B cell (primary cell): Measurements from ENCODE around the gene CCDC182. TPM values are rescaled to one million over a fixed set of nuclear protein-coding genes. Genes with fewer than 3 reads are reported as not detected.

Experiments
- ATAC-seq: fragments of 200-7000 bp; cut with Tn5 transposase; one replicate; pipeline ENCODE4 v1.10.0; 2021; ENCODE audit warnings: low read depth, mild to moderate bottlenecking, moderate number of reproducible peaks, moderate library complexity
- CTCF ChIA-PET: fragments of 350-600 bp; sonication (Branson Sonifier 250); formaldehyde crosslinking; loops from one replicate; lab custom pipeline; 2021; ENCODE audit warnings: antibody characterized with exemption, inconsistent platforms; lab: Charles Lee
- POLR2A ChIA-PET: fragments of 350-600 bp; sonication (Branson Sonifier 250); formaldehyde crosslinking; loops from one replicate; lab custom pipeline; 2021; ENCODE audit warnings: antibody characterized with exemption; lab: Charles Lee
- DNase-seq: peaks from one replicate; pipeline ENCODE4 v3.0.0; 2013
- H2AFZ ChIP-seq: 2 replicates; pipeline ENCODE4 v1.6.1; 2012; ENCODE audit warnings: mild to moderate bottlenecking, low read depth, low read length; ENCODE audit not compliant: insufficient read depth, poor library complexity, severe bottlenecking
- H3K27ac ChIP-seq, 2 donors: 1 replicate in 1 of 2; 2 replicates in 1 of 2; pipeline ENCODE4 v1.5.1; 2012 to 2013; ENCODE audit warnings: low read length in 2 of 2, mild to moderate bottlenecking in 2 of 2, moderate library complexity in 1 of 2
- H3K27me3 ChIP-seq, 4 experiments: fragments of 200-600 bp in 1 of 4; sonication (generic) in 1 of 4; replicated peaks in 1 of 4; 1 replicate in 2 of 4; 2 replicates in 2 of 4; pipeline versions ENCODE4 v1.6.1 to v1.7.0; 2013 to 2016; ENCODE audit warnings: low read length in 3 of 4, mild to moderate bottlenecking in 2 of 4, mixed read lengths in 1 of 4, moderate library complexity in 1 of 4; ENCODE audit not compliant: insufficient read depth in 4 of 4, control insufficient read depth in 3 of 4; ENCODE audit errors: control extremely low read depth in 1 of 4
- H3K36me3 ChIP-seq, 2 experiments: replicated peaks in 1 of 2; 1 replicate in 1 of 2; 2 replicates in 1 of 2; pipeline versions ENCODE4 v1.6.1 to v1.7.1; 2013; ENCODE audit warnings: low read length in 1 of 2; ENCODE audit not compliant: insufficient read depth in 2 of 2, control insufficient read depth in 1 of 2; ENCODE audit errors: control extremely low read depth in 1 of 2, extremely low read depth in 1 of 2
- H3K4me1 ChIP-seq, 2 donors: fragments of 200-600 bp in 1 of 2; sonication (generic) in 1 of 2; 1 replicate in 1 of 2; 2 replicates in 1 of 2; pipeline versions ENCODE4 v1.5.1 to v1.6.1; 2013 to 2017; ENCODE audit warnings: low read length in 2 of 2; ENCODE audit not compliant: control insufficient read depth in 2 of 2, insufficient read depth in 2 of 2
- H3K4me2 ChIP-seq: replicated peaks from 2 replicates; pipeline ENCODE3; 2012; ENCODE audit warnings: mild to moderate bottlenecking, low read depth, low read length; ENCODE audit not compliant: poor library complexity, severe bottlenecking
- H3K4me3 ChIP-seq, 5 experiments: fragments of 200-600 bp in 1 of 5; sonication (generic) in 1 of 5; 1 replicate in 3 of 5; 2 replicates in 2 of 5; pipeline versions ENCODE4 v1.5.1 to v1.7.0; 2011 to 2016; ENCODE audit warnings: low read length in 4 of 5, mild to moderate bottlenecking in 4 of 5, low read depth in 2 of 5, control low read depth in 1 of 5, moderate library complexity in 1 of 5; ENCODE audit not compliant: insufficient read depth in 1 of 5; ENCODE audit errors: control extremely low read depth in 1 of 5, extremely low read depth in 1 of 5
- H3K79me2 ChIP-seq: fragments of 200-600 bp; sonication (generic); one replicate; pipeline ENCODE4 v1.6.0; 2016; ENCODE audit warnings: low read length; ENCODE audit not compliant: control insufficient read depth, insufficient read depth
- H3K9ac ChIP-seq: fragments of 200-600 bp; sonication (generic); 2 replicates; pipeline ENCODE4 v1.6.1; 2017; ENCODE audit warnings: mild to moderate bottlenecking, low read length, moderate library complexity
- H3K9me3 ChIP-seq, 3 donors: one replicate each; pipeline versions ENCODE4 v1.6.1 to v1.7.1; 2013; ENCODE audit warnings: low read length in 2 of 3; ENCODE audit not compliant: control insufficient read depth in 2 of 3, insufficient read depth in 1 of 3; ENCODE audit errors: control extremely low read depth in 1 of 3
- H4K20me1 ChIP-seq: 2 replicates; pipeline ENCODE4 v1.6.0; 2012; ENCODE audit warnings: mild to moderate bottlenecking, low read length; ENCODE audit not compliant: insufficient read depth, control insufficient read depth, poor library complexity, severe bottlenecking
- H3K27ac Mint-ChIP-seq: one replicate; pipeline ENCODE4 v1.8.0; 2021; ENCODE audit warnings: mixed read lengths
- H3K27me3 Mint-ChIP-seq: one replicate; pipeline ENCODE4 v1.8.0; 2021; ENCODE audit warnings: mixed read lengths
- H3K4me1 Mint-ChIP-seq: one replicate; pipeline ENCODE4 v1.8.0; 2021; ENCODE audit warnings: mixed read lengths
- H3K4me3 Mint-ChIP-seq: one replicate; pipeline ENCODE4 v1.8.0; 2021; ENCODE audit warnings: mixed read lengths
- H3K9me3 Mint-ChIP-seq: one replicate; pipeline ENCODE4 v1.8.0; 2022; ENCODE audit warnings: mixed read lengths; ENCODE audit not compliant: insufficient read depth
- EZH2 ChIP-seq: IDR thresholded peaks from 2 replicates; pipeline ENCODE4 v1.6.1; 2012; ENCODE audit warnings: borderline replicate concordance, low read depth, mild to moderate bottlenecking, moderate library complexity, low read length; ENCODE audit not compliant: insufficient read depth, poor library complexity, severe bottlenecking
- WGBS: methylation state at CpG from one replicate; pipeline ENCODE4 v1.1.5; 2013; ENCODE audit warnings: missing lambda C conversion rate; ENCODE audit not compliant: insufficient coverage; 5-methylcytosine and 5-hydroxymethylcytosine counted together
- intact Hi-C: fragments of 100-400 bp; cut with micrococcal nuclease; formaldehyde crosslinking; loops from one replicate; pipeline ENCODE4 v1.10.0; 2022
- polyA plus RNA-seq: library from polyadenylated mRNA; depleted of rRNA; stranded (reverse); fragments of >200 nt; gene quantifications from 2 replicates; pipeline ENCODE4 v1.2.3, GENCODE V29; 2012
- total RNA-seq, 2 donors: library from RNA; stranded (reverse); fragments of 120-200 nt in 1 of 2; gene quantifications; 1 replicate in 1 of 2; 2 replicates in 1 of 2; pipeline versions ENCODE4 v1.2.3 to v1.2.4, GENCODE V29; 2013 to 2022
- TF ChIP-seq, protein P1 (sequence below): fragments of 200-600 bp; IDR thresholded peaks from one replicate; pipeline ENCODE4 v1.8.0; 2022; ENCODE audit warnings: antibody characterized with exemption, mild to moderate bottlenecking

The CCDC182 gene
- total and polyA plus RNA-seq, 2 donors (not counting 1 experiment from before 2014, with no cell fraction given): not detected

DNA sequence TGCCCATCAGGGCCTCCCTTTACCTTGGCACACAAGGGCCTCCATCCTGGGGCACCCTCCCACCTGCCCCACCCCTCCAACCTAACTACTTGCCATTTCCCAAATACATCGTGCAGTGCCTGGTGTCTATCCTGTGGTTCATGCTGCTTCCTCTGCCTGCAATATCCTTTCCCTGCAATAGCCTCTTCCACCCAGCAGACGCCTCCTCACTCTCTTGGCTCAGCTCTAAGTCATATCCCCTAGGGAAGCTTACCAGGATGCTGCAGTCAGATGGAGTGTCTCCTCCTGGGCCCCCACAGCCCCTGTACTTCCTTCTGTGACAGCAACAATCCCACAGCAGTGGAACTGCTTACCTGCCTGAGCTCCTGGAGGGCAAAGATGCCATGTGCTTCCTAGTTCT is 36.7 kb downstream of the CCDC182 start:
- Histone ChIP-seq H3K4me1 (no peaks in the 10 kb centered on the region), H4K20me1 (no peaks in the 10 kb centered on the region), H3K27ac (no peak overlapping the region), H2AFZ (no peak overlapping the region), H3K4me3 (no peak overlapping the region), H3K4me2 (no peak overlapping the region), H3K27me3 (peaks cover 0 to 2% (median 0%) of the 10 kb centered on the region in 4 experiments), H3K9ac (no peak overlapping the region), H3K36me3 (no peaks in the 10 kb centered on the region), H3K79me2 (no peaks in the 10 kb centered on the region), H3K9me3 (no peaks in the 10 kb centered on the region)
- intact Hi-C loops: no loop called here
- 0% methylated on average over 2 of the region's 2 CpGs for WGBS
- POLR2A ChIA-PET: no interaction called here
- TF ChIP-seq, protein P1, sequence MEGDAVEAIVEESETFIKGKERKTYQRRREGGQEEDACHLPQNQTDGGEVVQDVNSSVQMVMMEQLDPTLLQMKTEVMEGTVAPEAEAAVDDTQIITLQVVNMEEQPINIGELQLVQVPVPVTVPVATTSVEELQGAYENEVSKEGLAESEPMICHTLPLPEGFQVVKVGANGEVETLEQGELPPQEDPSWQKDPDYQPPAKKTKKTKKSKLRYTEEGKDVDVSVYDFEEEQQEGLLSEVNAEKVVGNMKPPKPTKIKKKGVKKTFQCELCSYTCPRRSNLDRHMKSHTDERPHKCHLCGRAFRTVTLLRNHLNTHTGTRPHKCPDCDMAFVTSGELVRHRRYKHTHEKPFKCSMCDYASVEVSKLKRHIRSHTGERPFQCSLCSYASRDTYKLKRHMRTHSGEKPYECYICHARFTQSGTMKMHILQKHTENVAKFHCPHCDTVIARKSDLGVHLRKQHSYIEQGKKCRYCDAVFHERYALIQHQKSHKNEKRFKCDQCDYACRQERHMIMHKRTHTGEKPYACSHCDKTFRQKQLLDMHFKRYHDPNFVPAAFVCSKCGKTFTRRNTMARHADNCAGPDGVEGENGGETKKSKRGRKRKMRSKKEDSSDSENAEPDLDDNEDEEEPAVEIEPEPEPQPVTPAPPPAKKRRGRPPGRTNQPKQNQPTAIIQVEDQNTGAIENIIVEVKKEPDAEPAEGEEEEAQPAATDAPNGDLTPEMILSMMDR: no peak
- no peak for TF ChIP-seq EZH2
- DNase-seq (no peak), ATAC-seq (no peak)
- H3K9me3 Mint-ChIP-seq: no peaks in the 10 kb centered on the region
- H3K4me1 Mint-ChIP-seq: no peaks in the 10 kb centered on the region
- H3K27me3 Mint-ChIP-seq: peaks cover 5% of the 10 kb centered on the region
- CTCF ChIA-PET: interaction anchor here (0.6 kb wide), 1 partner anchor 208 kb away, joined by 3 read pairs; no protein-coding TSS in a partner anchor
- no peak overlapping the region for H3K27ac Mint-ChIP-seq
- H3K4me3 Mint-ChIP-seq: no peak overlapping the region

GRCh38 chr17:57707892-57708291 is 37.2 kb downstream of the CCDC182 start:
- Histone ChIP-seq H3K27me3 (no peaks in the 10 kb centered on the region), H3K9ac (no peak overlapping the region), H3K36me3 (no peaks in the 10 kb centered on the region), H3K79me2 (no peaks in the 10 kb centered on the region), H2AFZ (no peak overlapping the region), H3K9me3 (no peaks in the 10 kb centered on the region), H3K4me3 (no peak overlapping the region), H3K27ac (no peak overlapping the region), H3K4me2 (no peak overlapping the region), H3K4me1 (no peaks in the 10 kb centered on the region), H4K20me1 (no peaks in the 10 kb centered on the region)
- H3K9me3 Mint-ChIP-seq: no peaks in the 10 kb centered on the region
- CTCF ChIA-PET: interaction anchor here (0.6 kb wide), 1 partner anchor 208 kb away, joined by 3 read pairs; no protein-coding TSS in a partner anchor
- H3K4me1 Mint-ChIP-seq: no peaks in the 10 kb centered on the region
- no peaks in the 10 kb centered on the region for H3K27me3 Mint-ChIP-seq
- ATAC-seq: no peak
- POLR2A ChIA-PET: interaction anchor here (0.5 kb wide), 1 partner anchor 17 kb away, joined by 3 read pairs; no protein-coding TSS in a partner anchor
- no peak for DNase-seq
- no peak overlapping the region for H3K4me3 Mint-ChIP-seq
- no peak for TF ChIP-seq EZH2
- TF ChIP-seq, protein P1: no peak
- no peak overlapping the region for H3K27ac Mint-ChIP-seq
- intact Hi-C loops: no loop called here
- WGBS: 90% methylated on average over 6 of the region's 6 CpGs
